HG03097 (cell line): Measurements from ENCODE around the gene SYNGR2.

Experiments
- ATAC-seq: cut with Tn5 transposase; IDR thresholded peaks from one replicate; pipeline ENCODE4 v1.9.1; 2021; ENCODE audit not compliant: unreplicated experiment, low FRiP score

Gene SYNGR2

GRCh38 chr17:78142119-78142861 is 26.1 kb upstream of the SYNGR2 start:
- no peak for ATAC-seq

GRCh38 chr17:78143214-78144146 is 24.9 kb upstream of the SYNGR2 start:
- no peak for ATAC-seq

- no peak for ATAC-seq
Measured at GRCh38 chr17:78144147-78144719, 24.1 kb upstream of the SYNGR2 start.

- no peak for ATAC-seq
Measured at GRCh38 chr17:78144736-78145641, 23.4 kb upstream of the SYNGR2 start.

- no peak for ATAC-seq
Measured at GRCh38 chr17:78146471-78146869, 21.9 kb upstream of the SYNGR2 start.

- ATAC-seq: no peak
Measured at GRCh38 chr17:78146881-78147280, 21.5 kb upstream of the SYNGR2 start.

- no peak for ATAC-seq
Measured at GRCh38 chr17:78147315-78147998, 20.9 kb upstream of the SYNGR2 start.

GRCh38 chr17:78148286-78149016 is 19.9 kb upstream of the SYNGR2 start:
- ATAC-seq: no peak

GRCh38 chr17:78151514-78152008 is 16.8 kb upstream of the SYNGR2 start:
- no peak for ATAC-seq

GRCh38 chr17:78154903-78155811 is 13.2 kb upstream of the SYNGR2 start:
- ATAC-seq: peak; percentile 51

- no peak for ATAC-seq
Measured at GRCh38 chr17:78159575-78160158, 8.7 kb upstream of the SYNGR2 start.

- ATAC-seq: no peak
Measured at GRCh38 chr17:78163881-78164747, 4.3 kb upstream of the SYNGR2 start.

- ATAC-seq: no peak
Measured at GRCh38 chr17:78164748-78165607, 3.4 kb upstream of the SYNGR2 start.

GRCh38 chr17:78166416-78166815 is 2.0 kb upstream of the SYNGR2 start:
- no peak for ATAC-seq

GRCh38 chr17:78168903-78169793 is 767 bp downstream of the SYNGR2 start:
- ATAC-seq: peak; percentile 11
